GM19468 (cell line): ENCODE data around the gene MADD.

Experiments
- ATAC-seq: cut with Tn5 transposase; IDR thresholded peaks from one replicate; pipeline ENCODE4 v1.9.1; 2021; ENCODE audit warnings: mild to moderate bottlenecking, moderate library complexity, moderate number of reproducible peaks; ENCODE audit not compliant: unreplicated experiment; ENCODE audit errors: extremely low read depth

MADD gene

GRCh38 chr11:47269829-47270305 lies at the start of gene MADD:
Gene MADD, plus strand, starts transcription at chr11:47270133.
- ATAC-seq, result peak; percentile 56

DNA sequence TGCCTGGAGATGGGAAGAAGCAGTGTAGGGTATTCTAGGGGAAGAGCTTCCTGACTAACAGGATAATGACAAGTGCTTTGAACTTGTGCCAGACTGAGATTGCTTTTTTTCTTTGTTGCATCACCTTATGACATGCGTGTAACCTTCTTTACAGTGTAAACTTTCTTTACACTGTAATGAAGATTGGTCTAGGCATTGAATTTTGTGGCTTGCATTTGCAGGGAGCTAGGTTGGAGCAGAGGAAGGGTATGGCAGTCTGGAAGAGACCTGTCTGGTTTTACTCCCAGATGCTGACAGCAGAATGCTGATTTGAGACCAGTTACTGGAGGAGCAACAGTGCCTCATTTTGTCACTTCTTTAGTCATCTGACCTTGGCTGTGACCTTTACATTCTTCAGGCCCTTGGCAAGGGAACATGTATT lies 49.5 kb upstream of the MADD start:
- no peak for ATAC-seq

GRCh38 chr11:47222696-47223095 lies 47.2 kb upstream of the MADD start:
- no peak for ATAC-seq

GRCh38 chr11:47225552-47226400 lies 44.2 kb upstream of the MADD start:
- peak; percentile 58 for ATAC-seq

DNA sequence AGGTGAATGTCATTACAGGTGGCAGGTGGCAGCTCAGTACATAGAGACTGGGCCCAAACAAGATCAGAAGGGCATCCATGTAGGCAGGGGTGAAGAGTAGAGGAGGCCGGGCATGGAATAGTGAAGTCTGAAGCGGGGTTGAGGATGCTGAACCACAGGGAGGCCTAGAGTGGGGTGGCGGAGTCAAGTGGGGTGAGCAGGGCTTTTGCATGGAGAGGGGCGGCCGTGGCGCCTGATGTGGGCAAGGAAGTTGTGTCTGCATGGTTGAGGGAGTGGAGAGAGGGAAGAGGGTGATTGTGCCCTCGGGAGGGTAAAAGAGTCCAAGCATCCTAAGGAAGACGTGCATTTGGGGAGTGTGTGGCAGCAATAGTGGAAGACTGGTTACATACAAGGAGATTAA lies 40.8 kb upstream of the MADD start:
- ATAC-seq, result no peak

GRCh38 chr11:47233051-47233450 lies 36.9 kb upstream of the MADD start:
- ATAC-seq, result no peak

DNA sequence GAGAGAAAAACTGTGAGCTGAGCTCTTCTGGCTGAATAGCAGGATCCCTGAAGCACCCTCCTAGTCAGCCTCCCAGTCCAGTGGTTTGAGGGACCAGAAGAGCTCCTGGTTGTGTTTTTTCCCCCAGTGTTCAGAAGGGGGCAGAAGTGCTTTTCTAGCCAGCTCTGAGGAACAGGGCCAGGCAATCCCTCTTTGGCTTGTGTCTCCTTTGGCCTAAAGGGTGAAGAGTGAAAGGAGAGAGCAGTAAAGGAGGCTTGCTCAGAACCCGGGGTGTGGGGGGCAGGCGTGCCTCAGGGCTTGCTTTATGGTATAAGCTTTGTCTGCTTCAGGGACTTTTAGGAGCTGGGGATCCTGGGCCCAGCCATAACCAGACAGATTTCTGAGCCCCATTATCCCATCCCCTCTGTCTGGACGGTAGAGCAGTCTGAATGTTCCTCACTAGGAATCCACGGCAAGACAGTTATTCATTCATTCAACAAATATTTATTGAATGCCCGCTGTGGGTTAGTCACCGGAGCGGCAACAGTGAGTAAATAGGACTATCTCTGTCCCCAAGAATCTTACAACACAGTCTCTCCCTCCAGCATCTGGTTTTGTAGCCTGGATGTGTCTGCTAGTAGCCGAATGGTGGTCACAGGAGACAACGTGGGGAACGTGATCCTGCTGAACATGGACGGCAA lies 35.8 kb upstream of the MADD start:
- no peak for ATAC-seq

GRCh38 chr11:47234669-47235100 lies 35.2 kb upstream of the MADD start:
- ATAC-seq, result no peak

- ATAC-seq, result no peak
These were observed 34.8 kb upstream of the MADD start for GRCh38 chr11:47235163-47235562.

- ATAC-seq, result no peak
These were observed 33.5 kb upstream of the MADD start for GRCh38 chr11:47236482-47236881.

- no peak for ATAC-seq
These were observed 30.1 kb upstream of the MADD start for GRCh38 chr11:47239852-47240251.

GRCh38 chr11:47241841-47242301 lies 28.1 kb upstream of the MADD start:
- no peak for ATAC-seq

DNA sequence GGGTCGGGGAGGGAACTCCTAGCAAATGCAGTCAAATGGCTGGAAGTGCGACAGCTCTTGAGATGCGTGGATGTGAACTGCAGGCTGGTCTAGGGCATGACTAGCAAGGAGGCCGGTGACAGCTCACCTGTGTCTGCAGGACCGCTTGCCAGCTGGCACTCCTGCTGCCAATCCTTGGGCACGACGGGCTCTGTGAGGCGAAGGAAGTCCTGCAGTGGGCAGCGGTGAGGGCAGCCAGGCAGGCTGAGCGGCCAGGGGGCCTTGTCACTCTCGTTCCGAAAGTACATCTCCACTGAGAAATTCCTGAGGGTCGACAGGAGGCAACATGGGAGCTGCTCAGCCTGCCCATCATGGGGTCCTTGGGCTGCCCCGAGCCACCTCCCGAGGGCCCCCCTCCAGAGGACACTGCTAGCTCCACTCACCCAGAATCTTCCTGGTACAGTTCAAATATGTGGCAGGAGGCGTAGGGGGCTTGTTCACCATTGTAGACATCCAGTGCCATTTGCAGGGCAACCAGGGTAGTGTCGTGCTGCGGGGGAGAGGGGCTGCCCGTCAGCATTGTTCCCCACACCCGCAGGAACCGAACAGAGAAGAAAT lies 27.2 kb upstream of the MADD start:
- ATAC-seq, result no peak

DNA sequence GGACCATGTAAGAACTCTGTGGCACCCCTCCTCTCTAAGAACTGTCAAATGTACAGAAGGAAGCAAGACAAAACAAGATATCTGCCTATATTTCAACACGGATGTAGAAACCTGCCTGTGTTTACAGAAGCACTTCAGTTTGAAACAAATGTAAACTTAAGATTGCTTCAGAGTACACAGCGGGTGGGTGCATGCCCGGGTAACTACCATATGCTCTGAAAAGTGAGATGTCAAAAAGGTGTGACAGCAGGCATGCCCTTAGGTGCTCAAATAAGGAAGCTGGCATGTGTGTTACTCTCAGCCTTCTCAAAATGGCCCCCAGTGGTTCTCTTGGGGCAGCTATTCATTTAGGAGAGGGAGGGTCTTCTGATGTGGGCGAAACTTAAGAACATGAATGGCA lies 26.5 kb upstream of the MADD start:
- ATAC-seq, result no peak

DNA sequence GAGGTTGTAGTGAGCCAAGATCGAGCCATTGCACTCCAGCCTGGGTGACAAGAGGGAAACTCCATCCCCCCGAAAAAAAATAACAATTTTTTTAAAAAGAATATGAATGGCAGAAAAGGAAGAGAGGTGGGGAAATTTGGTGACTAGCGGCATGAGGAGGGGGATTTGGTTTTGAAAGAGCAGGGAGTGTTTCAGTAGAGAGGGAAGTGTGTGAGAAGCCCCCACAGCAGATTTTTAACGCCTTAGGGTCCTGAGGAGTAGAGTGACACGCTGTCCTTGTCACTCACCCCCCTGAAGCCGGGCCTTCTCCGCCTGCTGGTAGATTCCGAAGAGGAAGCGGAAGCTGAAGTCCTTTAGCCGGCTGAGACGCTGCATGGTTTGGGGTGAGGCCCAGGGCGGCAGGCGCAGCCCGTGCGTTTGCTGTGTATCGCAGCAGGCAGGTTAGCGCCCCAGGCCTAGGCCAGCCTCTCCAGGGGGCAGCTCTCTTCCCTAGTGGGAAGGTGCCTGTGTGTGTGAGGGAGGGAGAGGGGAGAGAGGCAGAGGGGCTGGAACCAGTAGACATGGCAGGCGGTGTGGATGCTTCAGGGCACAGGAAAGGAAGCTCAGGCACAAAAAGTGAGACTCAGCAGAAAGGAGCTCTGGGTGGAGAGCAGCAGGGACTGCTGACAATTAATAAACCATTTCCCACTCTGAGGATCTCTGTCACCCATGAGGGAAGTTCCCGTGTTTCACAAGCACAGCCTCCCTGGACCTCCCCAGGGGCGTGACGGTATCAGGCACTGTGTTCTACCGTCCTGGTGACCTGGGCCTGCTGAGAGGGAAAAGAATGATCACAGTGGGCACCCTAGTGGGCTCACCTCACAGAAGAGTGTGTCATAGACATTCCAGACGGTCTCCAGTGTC lies 25.2 kb upstream of the MADD start:
- no peak for ATAC-seq

DNA sequence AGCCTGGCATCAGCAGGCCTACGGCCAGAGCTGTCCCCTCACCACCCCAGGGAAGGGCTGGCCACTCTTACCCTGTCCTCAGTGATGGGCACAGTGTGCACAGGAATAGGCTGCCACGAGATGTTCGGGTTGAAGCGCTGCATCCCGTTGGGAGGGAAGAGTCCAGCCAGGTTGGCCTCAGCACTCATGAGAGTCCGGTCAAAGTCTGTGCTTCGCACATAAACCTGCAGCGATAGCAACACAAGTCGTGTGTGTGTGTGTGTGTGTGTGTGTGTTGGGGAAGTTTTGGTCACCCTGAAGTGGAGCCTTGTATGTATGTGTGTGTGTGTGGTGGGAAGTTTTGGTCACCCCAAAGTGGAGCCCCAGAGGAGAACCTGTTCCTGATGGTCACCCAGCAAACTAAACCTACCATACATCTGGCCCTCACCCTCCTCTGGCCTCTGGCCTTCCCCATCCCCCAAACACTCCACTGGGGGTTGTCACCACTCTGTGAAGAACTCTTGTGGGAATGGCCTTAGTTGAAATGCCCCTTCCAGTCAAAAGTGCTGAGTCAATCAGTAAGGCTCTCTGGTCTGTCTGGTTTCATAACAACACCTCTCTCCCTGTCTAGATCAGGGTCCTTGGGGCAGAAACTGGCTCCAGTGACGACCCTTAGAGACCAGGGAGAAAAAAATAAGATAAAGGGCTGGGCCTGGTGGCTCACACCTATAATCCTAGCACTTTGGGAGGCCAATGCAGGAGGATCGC lies 24.1 kb upstream of the MADD start:
- no peak for ATAC-seq

DNA sequence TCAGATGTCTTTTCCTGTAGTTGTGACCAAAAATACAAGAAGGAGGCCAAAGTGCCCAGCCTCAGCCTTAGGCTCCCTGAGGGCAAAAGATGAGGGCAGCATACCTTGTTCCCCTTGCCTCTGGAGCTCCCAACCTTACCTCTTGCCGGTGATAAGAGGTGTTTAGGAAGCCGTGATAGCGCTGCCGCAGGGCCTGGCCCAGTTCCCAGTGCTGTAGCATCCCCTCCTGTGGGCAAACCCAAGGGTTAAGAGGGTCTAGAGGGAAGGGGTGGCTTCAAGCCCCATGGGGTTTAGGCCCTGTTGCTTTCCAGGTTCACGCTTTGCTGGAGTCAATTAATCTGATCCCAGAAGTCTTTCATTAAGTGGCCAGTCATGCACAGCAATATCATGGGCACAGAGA lies 22.4 kb upstream of the MADD start:
- ATAC-seq, result no peak

GRCh38 chr11:47248304-47248663 lies 21.6 kb upstream of the MADD start:
- no peak for ATAC-seq

DNA sequence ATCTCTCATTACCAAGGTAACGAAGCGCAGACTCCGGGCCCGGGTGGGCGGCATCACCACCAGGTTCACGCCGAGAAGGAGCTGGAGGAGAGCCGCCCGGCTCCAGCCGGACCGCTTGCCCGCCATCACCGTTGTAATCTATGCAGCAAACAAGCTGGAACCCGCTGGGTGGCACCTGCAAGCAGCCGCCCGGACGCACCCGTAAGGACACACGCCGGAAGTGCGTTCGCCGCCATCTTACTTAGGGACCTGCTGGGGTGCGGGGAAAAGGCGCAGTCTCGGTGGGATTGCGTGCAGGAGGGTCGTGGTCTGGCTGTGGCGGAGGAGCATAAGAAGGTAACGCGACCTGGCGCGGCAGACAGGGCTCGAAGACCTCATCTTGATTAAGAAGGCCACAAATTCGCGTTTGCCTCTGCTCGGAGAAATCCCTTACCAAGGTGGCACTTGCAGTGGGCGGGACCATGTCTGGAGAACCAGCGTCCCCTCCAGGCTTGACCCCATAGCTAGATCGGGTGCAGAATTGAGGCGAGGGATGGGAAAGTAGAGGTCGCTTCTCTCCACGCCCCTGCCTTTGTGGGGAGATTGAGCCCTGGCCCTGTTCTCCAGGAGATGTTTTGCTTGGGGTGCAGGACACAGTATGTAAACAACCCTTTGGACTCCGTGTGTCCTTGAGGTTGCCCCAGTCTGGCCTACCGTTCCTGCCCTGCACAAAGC lies 21.1 kb upstream of the MADD start, which contains the start of gene ACP2:
TSS of gene ACP2 (minus strand) at position 151 of the 714 bp plus-strand sequence. CDS start at position 126, 25 bp downstream.
- ATAC-seq, result peak; percentile 75
